Right lobe of liver (tissue), 6 donors: ENCODE measurements around the gene PCED1B. TPM values are rescaled to one million over a fixed set of nuclear protein-coding genes. Genes with fewer than 3 reads are reported as not detected.

Experiments
- ATAC-seq, 4 donors: fragments of 200-7000 bp; cut with Tn5 transposase; one replicate each; pipeline ENCODE4 v1.9.1; 2020; ENCODE audit warnings: mild to moderate bottlenecking in 4 of 4, moderate library complexity in 4 of 4
- DNase-seq, 3 donors: peaks; one replicate each; pipeline ENCODE4 v3.0.0-alpha.2; 2020
- H3K27ac ChIP-seq, 3 donors: fragments of 200-600 bp; one replicate each; pipeline ENCODE4 v1.8.0; 2022
- H3K27me3 ChIP-seq, 2 donors: fragments of 200-600 bp; one replicate each; pipeline ENCODE4 v1.8.0; 2022
- H3K36me3 ChIP-seq, 4 donors: fragments of 200-600 bp; sonication (generic) in 1 of 4; one replicate each; pipeline versions ENCODE4 v1.5.1 to v1.8.0; 2017 to 2022; ENCODE audit warnings: control low read depth in 1 of 4
- H3K4me1 ChIP-seq, 4 donors: fragments of 200-600 bp; sonication (generic) in 1 of 4; one replicate each; pipeline versions ENCODE4 v1.5.1 to v1.8.0; 2017 to 2022; ENCODE audit warnings: control low read depth in 1 of 4
- H3K4me3 ChIP-seq, 3 donors: fragments of 200-600 bp; one replicate each; pipeline ENCODE4 v1.8.0; 2022
- H3K9me3 ChIP-seq, 4 donors: fragments of 200-600 bp; sonication (generic) in 1 of 4; one replicate each; pipeline versions ENCODE4 v1.5.1 to v1.8.0; 2017 to 2022; ENCODE audit warnings: control low read depth in 1 of 4
- CTCF ChIP-seq, 4 donors: fragments of 200-600 bp in 3 of 4; fragments of 450-650 bp in 1 of 4; IDR thresholded peaks; one replicate each; pipeline versions ENCODE4 v1.5.1 to v1.8.0; 2016 to 2022; ENCODE audit warnings: antibody characterized with exemption in 4 of 4, mild to moderate bottlenecking in 2 of 4
- POLR2A ChIP-seq: fragments of 450-650 bp; IDR thresholded peaks from one replicate; pipeline ENCODE4 v1.6.1; 2017; ENCODE audit warnings: antibody characterized with exemption, mild to moderate bottlenecking
- WGBS: methylation state at CpG from one replicate; pipeline ENCODE4 v1.1.6; 2018; ENCODE audit warnings: low coverage, low lambda C conversion rate; ENCODE audit not compliant: insufficient coverage; ENCODE audit errors: missing lambda C conversion rate; 5-methylcytosine and 5-hydroxymethylcytosine counted together
- intact Hi-C, 2 donors: fragments of 100-400 bp; cut with DNase I; formaldehyde crosslinking; loops; one replicate each; pipeline versions ENCODE4 v1.11.2 to v1.14.1; 2022
- total RNA-seq, 6 experiments: library from RNA; depleted of rRNA in 2 of 6; stranded (reverse); fragments of >200 nt in 2 of 6; fragmentation: NEBNext Ultra II Directional in 3 of 6; extraction: Animal tissue kit (Norgen Biotek cat#: 25700) in 3 of 6; gene quantifications; one replicate each; pipeline versions ENCODE4 v1.1.0 to v1.2.4, GENCODE V29; 2016 to 2023
- donor health status: DM: no; HTN: yes; CAD: no.
- donor health status: DM: no; HTN: no; CAD: no.
- donor health status: DM: no; HTN: no; CAD: no.
- donor health status: DM: no; HTN: yes; CAD: no.
- donor health status: DM: no; HTN: yes; CAD: no.

PCED1B gene
- total RNA-seq, 6 experiments from 2014 or later = 0.62 to 3.0 (median 1.1) TPM

GRCh38 chr12:47095446-47096236 is 16.2 kb downstream of the PCED1B start:
- intact Hi-C loops = no loop called here
- no peaks in the 10 kb centered on the region for H3K27me3 ChIP-seq
- H3K9me3 ChIP-seq = no peaks in the 10 kb centered on the region
- 84% methylated on average over 3 of the region's 3 CpGs for WGBS
- no peaks in the 10 kb centered on the region for H3K4me1 ChIP-seq
- TF ChIP-seq CTCF (IDR thresholded peaks at IDR 0.05) (no peak), POLR2A (no peak)
- no peaks in the 10 kb centered on the region for H3K36me3 ChIP-seq
- ATAC-seq (no peak), DNase-seq (no peak)
- H3K4me3 ChIP-seq = no peak overlapping the region
- no peak overlapping the region for H3K27ac ChIP-seq

GRCh38 chr12:47097276-47097896 is 18.0 kb downstream of the PCED1B start:
- H3K27me3 ChIP-seq = no peaks in the 10 kb centered on the region
- H3K36me3 ChIP-seq = no peaks in the 10 kb centered on the region
- intact Hi-C loops = no loop called here
- no peaks in the 10 kb centered on the region for H3K4me1 ChIP-seq
- H3K9me3 ChIP-seq = no peaks in the 10 kb centered on the region
- 61% methylated on average over 6 of the region's 7 CpGs for WGBS
- ATAC-seq = peak in 3 of 4 donors; percentile 46 to 89 (median 49)
- TF ChIP-seq CTCF (IDR thresholded peaks at IDR 0.05) (no peak), POLR2A (no peak)
- H3K27ac ChIP-seq = no peak overlapping the region
- no peak for DNase-seq
- H3K4me3 ChIP-seq = no peak overlapping the region

- WGBS = no CpG with 5 or more reads among the region's 6 CpGs
- Histone ChIP-seq H3K4me3 (no peak overlapping the region), H3K27ac (no peak overlapping the region), H3K9me3 (no peaks in the 10 kb centered on the region), H3K4me1 (no peaks in the 10 kb centered on the region), H3K36me3 (no peaks in the 10 kb centered on the region), H3K27me3 (no peaks in the 10 kb centered on the region)
- ATAC-seq = no peak
- TF ChIP-seq POLR2A (no peak), CTCF (IDR thresholded peaks at IDR 0.05) (no peak)
- no peak for DNase-seq
- intact Hi-C loops = no loop called here
Measured at GRCh38 chr12:47098099-47098498, 18.7 kb downstream of the PCED1B start.

GRCh38 chr12:47099610-47100009 is 20.2 kb downstream of the PCED1B start:
- intact Hi-C loops = no loop called here
- no peak for TF ChIP-seq POLR2A
- no peak for TF ChIP-seq CTCF (IDR thresholded peaks at IDR 0.05)
- Histone ChIP-seq H3K27me3 (no peaks in the 10 kb centered on the region), H3K4me1 (no peaks in the 10 kb centered on the region), H3K27ac (no peak overlapping the region), H3K9me3 (no peaks in the 10 kb centered on the region), H3K4me3 (no peak overlapping the region), H3K36me3 (no peaks in the 10 kb centered on the region)
- DNase-seq (no peak), ATAC-seq (no peak)
- WGBS = 50% methylated on average over 2 of the region's 2 CpGs
